IMR-90 (cell line): Measurements from ENCODE around the gene TMEM131. TPM values are rescaled to one million over a fixed set of nuclear protein-coding genes. Genes with fewer than 3 reads are reported as not detected.

Experiments
- ATAC-seq: fragments of 200-7000 bp; cut with Tn5 transposase; 2 replicates; pipeline ENCODE4 v1.9.1; 2020; ENCODE audit warnings: low read depth, mild to moderate bottlenecking, moderate library complexity
- BruUV-seq: library from RNA; stranded (reverse); fragments of 400-500 nt; replicated peaks from 2 replicates; lab custom pipeline; 2021; lab: Mats Ljungman, UMichigan
- CTCF ChIA-PET: fragments of 300-600 bp; formaldehyde crosslinking; extraction: SDS; loops from one replicate; lab custom pipeline; 2021; ENCODE audit warnings: antibody characterized with exemption; lab: Yijun Ruan, JAX
- POLR2A ChIA-PET: fragments of 300-600 bp; sonication (Branson Sonifier 250); formaldehyde crosslinking; loops from one replicate; lab custom pipeline; 2022; ENCODE audit warnings: antibody characterized with exemption; ENCODE audit not compliant: unreplicated experiment; lab: Charles Lee
- DNase-seq: peaks from one replicate; pipeline ENCODE4 v3.0.0; 2013
- H2AFZ ChIP-seq: replicated peaks from 2 replicates; pipeline ENCODE3; 2013; ENCODE audit warnings: low read length, mild to moderate bottlenecking; ENCODE audit not compliant: poor library complexity
- H2AK5ac ChIP-seq: 2 replicates; pipeline ENCODE4 v1.6.1; 2013; ENCODE audit warnings: low read depth, low read length, inconsistent platforms
- H2AK9ac ChIP-seq: replicated peaks from 2 replicates; pipeline ENCODE3; 2013; ENCODE audit warnings: mild to moderate bottlenecking, low read depth, low read length, moderate library complexity; ENCODE audit not compliant: poor library complexity
- H2BK120ac ChIP-seq: 2 replicates; pipeline ENCODE4 v1.6.1; 2013; ENCODE audit warnings: low read depth, low read length, inconsistent platforms
- H2BK15ac ChIP-seq: 3 replicates; pipeline ENCODE4 v1.6.1; 2013; ENCODE audit warnings: low read depth, low read length, inconsistent platforms
- H2BK20ac ChIP-seq: 2 replicates; pipeline ENCODE4 v1.6.1; 2013; ENCODE audit warnings: low read depth, mild to moderate bottlenecking, inconsistent platforms, low read length, moderate library complexity
- H2BK5ac ChIP-seq: 2 replicates; pipeline ENCODE4 v1.6.1; 2013; ENCODE audit warnings: mild to moderate bottlenecking, low read depth, low read length, inconsistent platforms; ENCODE audit not compliant: poor library complexity, severe bottlenecking
- H3K14ac ChIP-seq: replicated peaks from 2 replicates; pipeline ENCODE4 v1.6.1; 2013; ENCODE audit warnings: low read depth, low read length, inconsistent platforms
- H3K18ac ChIP-seq: 2 replicates; pipeline ENCODE4 v1.6.1; 2013; ENCODE audit warnings: low read depth, low read length, control low read depth
- H3K23ac ChIP-seq: 2 replicates; pipeline ENCODE4 v1.6.1; 2013; ENCODE audit warnings: low read depth, low read length, inconsistent platforms
- H3K27ac ChIP-seq: 2 replicates; pipeline ENCODE4 v1.5.1; 2013; ENCODE audit warnings: mild to moderate bottlenecking, control low read depth, low read length; ENCODE audit not compliant: insufficient read depth
- H3K27me3 ChIP-seq: 2 replicates; pipeline ENCODE4 v1.6.1; 2013; ENCODE audit warnings: low read length; ENCODE audit not compliant: control insufficient read depth, insufficient read depth
- H3K36me3 ChIP-seq: 2 replicates; pipeline ENCODE4 v1.6.1; 2013; ENCODE audit warnings: low read length, mixed read lengths; ENCODE audit not compliant: control insufficient read depth, insufficient read depth
- H3K4ac ChIP-seq: 2 replicates; pipeline ENCODE4 v1.6.1; 2013; ENCODE audit warnings: low read depth, low read length, inconsistent platforms
- H3K4me1 ChIP-seq: 2 replicates; pipeline ENCODE4 v1.6.1; 2013; ENCODE audit warnings: low read length, mixed read lengths; ENCODE audit not compliant: control insufficient read depth, insufficient read depth
- H3K4me2 ChIP-seq: 2 replicates; pipeline ENCODE4 v1.6.1; 2013; ENCODE audit warnings: low read depth, mild to moderate bottlenecking, control low read depth, low read length, moderate library complexity
- H3K4me3 ChIP-seq: 2 replicates; pipeline ENCODE4 v1.5.1; 2013; ENCODE audit warnings: low read depth, mild to moderate bottlenecking, control low read depth, low read length, moderate library complexity; ENCODE audit not compliant: insufficient read depth
- H3K56ac ChIP-seq: 2 replicates; pipeline ENCODE4 v1.6.1; 2013; ENCODE audit warnings: low read length, inconsistent platforms; ENCODE audit not compliant: insufficient read depth; ENCODE audit errors: extremely low read depth
- H3K79me1 ChIP-seq, 2 experiments: 2 replicates each; pipeline ENCODE4 v1.6.1; 2013; ENCODE audit warnings: low read length in 2 of 2, inconsistent platforms in 1 of 2, low read depth in 1 of 2
- H3K9ac ChIP-seq: 2 replicates; pipeline ENCODE4 v1.6.1; 2013; ENCODE audit warnings: low read depth, low read length, control low read depth
- H3K9me1 ChIP-seq: 2 replicates; pipeline ENCODE4 v1.6.1; 2013; ENCODE audit warnings: low read length, inconsistent platforms; ENCODE audit not compliant: insufficient read depth
- H3K9me3 ChIP-seq: 2 replicates; pipeline ENCODE4 v1.6.1; 2013; ENCODE audit warnings: low read length; ENCODE audit not compliant: control insufficient read depth, insufficient read depth
- H4K20me1 ChIP-seq: 2 replicates; pipeline ENCODE4 v1.6.1; 2013; ENCODE audit warnings: low read length, inconsistent platforms; ENCODE audit not compliant: insufficient read depth
- H4K5ac ChIP-seq: 2 replicates; pipeline ENCODE4 v1.6.1; 2013; ENCODE audit warnings: mild to moderate bottlenecking, low read depth, low read length, control low read depth
- H4K8ac ChIP-seq, 2 experiments: 2 replicates each; pipeline ENCODE4 v1.6.1; 2013; ENCODE audit warnings: low read depth in 2 of 2, low read length in 2 of 2, control low read depth in 1 of 2, inconsistent platforms in 1 of 2
- H4K91ac ChIP-seq: 2 replicates; pipeline ENCODE4 v1.6.1; 2013; ENCODE audit warnings: low read depth, low read length, inconsistent platforms; ENCODE audit not compliant: insufficient read depth
- BHLHE40 ChIP-seq: fragments of 150-350 bp; IDR thresholded peaks from 2 replicates; pipeline ENCODE4 v1.6.1; 2016; ENCODE audit warnings: mild to moderate bottlenecking, low read depth, low read length
- CHD1 ChIP-seq: IDR thresholded peaks from 2 replicates; pipeline ENCODE4 v1.6.1; 2012; ENCODE audit warnings: low read depth, low read length, improper control_type of control experiment
- CTCF ChIP-seq: conservative IDR thresholded peaks from 2 replicates; pipeline ENCODE4 v1.5.1; 2012; ENCODE audit warnings: mild to moderate bottlenecking, low read depth, low read length, improper control_type of control experiment
- FOS ChIP-seq: fragments of 150-350 bp; IDR thresholded peaks from 2 replicates; pipeline ENCODE4 v1.6.1; 2016; ENCODE audit warnings: low read depth, low read length
- MAZ ChIP-seq: IDR thresholded peaks from 2 replicates; pipeline ENCODE4 v1.6.1; 2012; ENCODE audit warnings: low read depth, mild to moderate bottlenecking, low read length, improper control_type of control experiment, moderate library complexity, borderline replicate concordance
- MXI1 ChIP-seq: IDR thresholded peaks from 2 replicates; pipeline ENCODE4 v1.6.1; 2012; ENCODE audit warnings: low read depth, mild to moderate bottlenecking, low read length, moderate library complexity, borderline replicate concordance
- POLR2A ChIP-seq: IDR thresholded peaks from 2 replicates; pipeline ENCODE4 v1.6.1; 2012; ENCODE audit warnings: mild to moderate bottlenecking, low read depth, low read length
- RAD21 ChIP-seq: IDR thresholded peaks from 2 replicates; pipeline ENCODE4 v1.6.1; 2012; ENCODE audit warnings: low read length, improper control_type of control experiment
- RCOR1 ChIP-seq: IDR thresholded peaks from 2 replicates; pipeline ENCODE4 v1.6.1; 2012; ENCODE audit warnings: mild to moderate bottlenecking, low read length, improper control_type of control experiment; ENCODE audit not compliant: insufficient replicate concordance
- RFX5 ChIP-seq: IDR thresholded peaks from 2 replicates; pipeline ENCODE4 v1.8.0; 2012; ENCODE audit warnings: low read depth, mild to moderate bottlenecking, low read length, moderate library complexity
- SMC3 ChIP-seq: fragments of 150-350 bp; IDR thresholded peaks from 2 replicates; pipeline ENCODE4 v1.6.1; 2016; ENCODE audit warnings: low read depth, mild to moderate bottlenecking, antibody characterized with exemption, low read length, moderate library complexity
- WGBS, 2 experiments: methylation state at CpG; one replicate each; pipeline versions ENCODE4 v1.1.5 to v1.1.7; 2013; ENCODE audit warnings: missing lambda C conversion rate in 2 of 2; ENCODE audit not compliant: insufficient read length in 1 of 2; ENCODE audit errors: extremely low coverage in 2 of 2; 5-methylcytosine and 5-hydroxymethylcytosine counted together
- dilution Hi-C: fragments of 300-500 bp; cut with HindIII; formaldehyde crosslinking; loops from one replicate; pipeline ENCODE4 v1.14.3; 2018; ENCODE audit warnings: low sequenced_read_pairs; ENCODE audit not compliant: unreplicated experiment
- in situ Hi-C: fragments of 300-500 bp; cut with MboI; formaldehyde crosslinking; loops from 3 replicates; pipeline ENCODE4 v1.14.3; 2019; ENCODE audit warnings: low sequenced_read_pairs, inconsistent platforms, mixed read lengths
- intact Hi-C: fragments of 100-400 bp; cut with micrococcal nuclease; formaldehyde crosslinking; loops from 2 replicates; pipeline ENCODE4 v1.10.0; 2022
- polyA plus RNA-seq, 3 experiments: library from polyadenylated mRNA; depleted of rRNA; stranded (reverse); fragments of >200 nt; gene quantifications; 2 replicates each; pipeline ENCODE4 v1.2.3, GENCODE V29; 2012; ENCODE audit warnings: low replicate concordance in 1 of 3
- total RNA-seq: library from RNA; depleted of rRNA; stranded (reverse); fragments of >200 nt; gene quantifications from 2 replicates; pipeline ENCODE4 v1.2.3, GENCODE V29; 2012
- TF ChIP-seq, protein P1 (sequence below): fragments of 150-350 bp; IDR thresholded peaks from 2 replicates; pipeline ENCODE4 v1.6.1; 2017; ENCODE audit warnings: mild to moderate bottlenecking, antibody characterized with exemption, low read length, low read depth
- TF ChIP-seq, protein P2 (sequence below): fragments of 150-350 bp; IDR thresholded peaks from 2 replicates; pipeline ENCODE4 v1.6.1; 2016; ENCODE audit warnings: low read depth, mild to moderate bottlenecking, low read length, moderate library complexity, borderline replicate concordance

TMEM131 gene
- total and polyA plus RNA-seq, 2 of the 4 experiments (the other 2 are of a cell fraction) = 13.3 to 14.0 TPM

- ATAC-seq (no peak), DNase-seq (no peak)
- intact Hi-C loops = no loop called here
- ChIA-PET POLR2A (interaction anchor here (0.5 kb wide), 1 partner anchor 268 kb away, joined by 5 read pairs; no protein-coding TSS in a partner anchor), CTCF (no interaction called here)
- Histone ChIP-seq H3K14ac (no peak overlapping the region; the same call in 1 of the 2 replicates), H3K4me3 (no peak overlapping the region), H3K4me2 (no peak overlapping the region), H2BK5ac (no peak overlapping the region), H4K5ac (no peak overlapping the region), H2BK120ac (no peak overlapping the region), H4K20me1 (peaks cover 59% of the 10 kb centered on the region), H2AK9ac (no peak overlapping the region), H3K56ac (no peak overlapping the region), H3K9ac (no peak overlapping the region), H3K79me1 (peaks cover 48 to 72% of the 10 kb centered on the region in 2 experiments), H3K18ac (no peak overlapping the region), H3K9me3 (peaks cover 3% of the 10 kb centered on the region; the same call in 1 of the 2 replicates), H3K27me3 (no peaks in the 10 kb centered on the region), H3K23ac (no peak overlapping the region), H4K8ac (no peak overlapping the region), H2BK20ac (no peak overlapping the region), H2AFZ (no peak overlapping the region), H3K4ac (no peak overlapping the region), H3K36me3 (no peaks in the 10 kb centered on the region; the same call in 1 of the 2 replicates), H3K4me1 (peaks cover 8% of the 10 kb centered on the region), H3K27ac (no peak overlapping the region), H3K9me1 (peaks cover 14% of the 10 kb centered on the region), H2AK5ac (no peak overlapping the region), H4K91ac (no peak overlapping the region), H2BK15ac (no peak overlapping the region)
- BruUV-seq = no TSS peak
- in situ Hi-C loops = no loop called here
- TF ChIP-seq POLR2A = no peak
- TF ChIP-seq MXI1 = no peak
- no peak for TF ChIP-seq BHLHE40
- no peak for TF ChIP-seq CTCF
- no peak for TF ChIP-seq MAZ
- TF ChIP-seq, protein P1, sequence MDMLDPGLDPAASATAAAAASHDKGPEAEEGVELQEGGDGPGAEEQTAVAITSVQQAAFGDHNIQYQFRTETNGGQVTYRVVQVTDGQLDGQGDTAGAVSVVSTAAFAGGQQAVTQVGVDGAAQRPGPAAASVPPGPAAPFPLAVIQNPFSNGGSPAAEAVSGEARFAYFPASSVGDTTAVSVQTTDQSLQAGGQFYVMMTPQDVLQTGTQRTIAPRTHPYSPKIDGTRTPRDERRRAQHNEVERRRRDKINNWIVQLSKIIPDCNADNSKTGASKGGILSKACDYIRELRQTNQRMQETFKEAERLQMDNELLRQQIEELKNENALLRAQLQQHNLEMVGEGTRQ = no peak
- TF ChIP-seq RAD21 = no peak
- TF ChIP-seq RFX5 = no peak
- no peak for TF ChIP-seq RCOR1
- TF ChIP-seq, protein P2, sequence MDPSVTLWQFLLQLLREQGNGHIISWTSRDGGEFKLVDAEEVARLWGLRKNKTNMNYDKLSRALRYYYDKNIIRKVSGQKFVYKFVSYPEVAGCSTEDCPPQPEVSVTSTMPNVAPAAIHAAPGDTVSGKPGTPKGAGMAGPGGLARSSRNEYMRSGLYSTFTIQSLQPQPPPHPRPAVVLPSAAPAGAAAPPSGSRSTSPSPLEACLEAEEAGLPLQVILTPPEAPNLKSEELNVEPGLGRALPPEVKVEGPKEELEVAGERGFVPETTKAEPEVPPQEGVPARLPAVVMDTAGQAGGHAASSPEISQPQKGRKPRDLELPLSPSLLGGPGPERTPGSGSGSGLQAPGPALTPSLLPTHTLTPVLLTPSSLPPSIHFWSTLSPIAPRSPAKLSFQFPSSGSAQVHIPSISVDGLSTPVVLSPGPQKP = no peak
- no peak for TF ChIP-seq SMC3
- no peak for TF ChIP-seq CHD1
- TF ChIP-seq FOS = no peak
- dilution Hi-C loops = no loop called here
- WGBS, 2 experiments = no CpG with 5 or more reads among the region's 5 CpGs
Measured at GRCh38 chr2:97970293-97971060, 25.3 kb downstream of the TMEM131 start.
